IPS-18a (cell line): Measurements from ENCODE around the gene OR12D2.
"Not testable (repeated sequence)": the region's sequence is repeated elsewhere in the genome, so short reads cannot be mapped to it uniquely, and the experiment has no call there.

ENCODE experiments used
- H3K27ac ChIP-seq: one replicate; pipeline ENCODE4 v1.5.1; 2013; ENCODE audit warnings: low read length
- H3K27me3 ChIP-seq: one replicate; pipeline ENCODE4 v1.6.1; 2013; ENCODE audit warnings: mild to moderate bottlenecking, low read length; ENCODE audit not compliant: control insufficient read depth, insufficient read depth
- H3K36me3 ChIP-seq: one replicate; pipeline ENCODE4 v1.6.1; 2013; ENCODE audit warnings: low read depth, low read length; ENCODE audit not compliant: control insufficient read depth
- H3K4me1 ChIP-seq: one replicate; pipeline ENCODE4 v1.6.1; 2013; ENCODE audit warnings: low read depth, low read length; ENCODE audit not compliant: control insufficient read depth
- H3K4me3 ChIP-seq: one replicate; pipeline ENCODE4 v1.5.1; 2013; ENCODE audit warnings: low read length
- H3K9ac ChIP-seq: one replicate; pipeline ENCODE4 v1.6.1; 2013; ENCODE audit warnings: mild to moderate bottlenecking, low read length, moderate library complexity
- H3K9me3 ChIP-seq: one replicate; pipeline ENCODE4 v1.6.1; 2013; ENCODE audit warnings: low read depth, low read length; ENCODE audit not compliant: control insufficient read depth

The OR12D2 gene, protein sequence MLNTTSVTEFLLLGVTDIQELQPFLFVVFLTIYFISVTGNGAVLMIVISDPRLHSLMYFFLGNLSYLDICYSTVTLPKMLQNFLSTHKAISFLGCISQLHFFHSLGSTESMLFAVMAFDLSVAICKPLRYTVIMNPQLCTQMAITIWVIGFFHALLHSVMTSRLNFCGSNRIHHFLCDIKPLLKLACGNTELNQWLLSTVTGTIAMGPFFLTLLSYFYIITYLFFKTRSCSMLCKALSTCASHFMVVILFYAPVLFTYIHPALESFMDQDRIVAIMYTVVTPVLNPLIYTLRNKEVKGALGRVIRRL

DNA sequence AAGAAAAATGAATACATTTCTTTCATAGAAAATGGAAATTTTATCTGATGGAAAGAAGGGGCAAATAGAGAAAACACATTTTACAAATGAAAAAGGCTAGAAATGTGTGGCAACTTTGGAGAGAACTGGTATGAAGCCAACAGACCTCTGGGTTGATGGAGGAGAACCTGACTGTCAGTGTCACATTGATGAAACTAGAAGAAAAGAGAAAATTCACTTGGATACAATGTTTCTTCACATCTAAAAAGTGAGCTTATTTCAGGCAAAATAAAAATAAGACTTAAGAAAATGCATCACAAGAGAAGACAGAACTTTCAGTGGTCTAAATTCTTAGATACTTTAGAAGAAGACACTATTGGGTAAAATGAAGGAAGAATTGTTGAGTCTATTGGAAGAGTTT lies at the start of gene OR12D2:
TSS of gene OR12D2 (plus strand) at position 301 of the 400 bp plus-strand sequence. CDS start 1,069 bp downstream, outside the sequence.
- no peaks in the 10 kb centered on the region for H3K36me3 ChIP-seq
- no peak within 1 kb of the TSS for H3K4me3 ChIP-seq
- H3K9ac ChIP-seq = no peak within 1 kb of the TSS
- H3K9me3 ChIP-seq = no peaks in the 10 kb centered on the region
- H3K27ac ChIP-seq = no peak within 1 kb of the TSS
- peaks cover 7% of the 10 kb centered on the region for H3K4me1 ChIP-seq
- no peaks in the 10 kb centered on the region for H3K27me3 ChIP-seq

DNA sequence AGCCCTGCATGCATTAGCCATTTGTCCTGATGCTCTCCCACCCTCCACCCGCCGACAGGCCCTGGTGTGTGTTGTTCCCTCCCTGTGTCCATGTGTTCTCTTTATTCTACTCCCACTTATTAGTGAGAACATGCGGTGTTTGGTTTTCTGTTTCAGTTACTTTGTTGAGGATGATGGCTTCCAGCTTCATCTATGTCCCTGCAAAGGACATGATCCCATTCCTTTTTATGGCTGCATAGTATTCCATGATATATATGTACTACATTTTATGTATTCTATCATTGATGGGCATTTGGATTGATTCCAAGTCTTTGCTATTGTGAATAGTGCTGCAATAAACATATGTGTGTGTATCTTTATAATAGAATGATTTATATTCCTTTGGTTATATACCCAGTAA lies 46.1 kb upstream of the OR12D2 start:
- not testable (repeated sequence) for H3K36me3 ChIP-seq, H3K4me1 ChIP-seq, H3K27ac ChIP-seq, H3K27me3 ChIP-seq, H3K9me3 ChIP-seq, H3K4me3 ChIP-seq, H3K9ac ChIP-seq

DNA sequence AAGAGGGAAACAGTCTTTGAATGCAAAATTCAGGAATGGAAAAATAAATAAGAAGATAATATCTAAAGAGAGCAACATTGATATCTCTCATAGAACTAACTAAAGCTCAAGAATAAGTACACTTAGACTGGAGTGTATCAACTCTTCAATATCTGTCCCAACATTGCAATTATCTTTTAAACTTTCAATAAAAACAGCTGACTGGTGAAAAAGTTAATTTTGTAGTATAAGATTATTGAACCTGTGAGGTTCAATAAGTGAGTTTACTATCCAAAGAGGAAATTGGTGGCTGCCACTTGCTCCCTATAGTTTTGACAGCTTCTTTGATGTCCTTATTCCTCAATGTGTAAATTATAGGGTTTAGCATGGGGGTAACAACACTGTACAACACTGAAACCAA lies 40.5 kb upstream of the OR12D2 start:
- no peaks in the 10 kb centered on the region for H3K9me3 ChIP-seq
- H3K9ac ChIP-seq = no peak overlapping the region
- no peak overlapping the region for H3K27ac ChIP-seq
- no peaks in the 10 kb centered on the region for H3K27me3 ChIP-seq
- no peak overlapping the region for H3K4me3 ChIP-seq
- no peaks in the 10 kb centered on the region for H3K36me3 ChIP-seq
- H3K4me1 ChIP-seq = no peaks in the 10 kb centered on the region

DNA sequence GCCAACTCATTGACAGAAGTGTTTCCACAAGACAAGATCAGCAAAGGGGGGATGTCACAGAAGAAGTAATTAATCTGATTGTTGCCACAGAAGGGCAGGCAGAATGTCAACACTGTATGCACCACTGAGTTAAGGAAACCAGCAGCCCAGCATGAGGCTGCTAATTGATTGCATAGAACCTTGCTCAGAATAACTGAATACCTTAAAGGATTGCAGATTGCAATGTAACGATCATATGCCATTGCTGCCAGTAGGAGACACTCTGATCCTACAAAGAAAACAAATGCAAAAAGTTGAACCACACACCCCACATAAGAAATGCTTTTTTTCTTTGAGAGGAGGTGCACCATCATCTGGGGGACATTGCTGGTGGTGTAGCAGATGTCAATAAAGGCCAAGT lies 39.8 kb upstream of the OR12D2 start:
- no peaks in the 10 kb centered on the region for H3K9me3 ChIP-seq
- no peak overlapping the region for H3K4me3 ChIP-seq
- H3K36me3 ChIP-seq = no peaks in the 10 kb centered on the region
- H3K27ac ChIP-seq = no peak overlapping the region
- no peaks in the 10 kb centered on the region for H3K4me1 ChIP-seq
- no peaks in the 10 kb centered on the region for H3K27me3 ChIP-seq
- no peak overlapping the region for H3K9ac ChIP-seq

DNA sequence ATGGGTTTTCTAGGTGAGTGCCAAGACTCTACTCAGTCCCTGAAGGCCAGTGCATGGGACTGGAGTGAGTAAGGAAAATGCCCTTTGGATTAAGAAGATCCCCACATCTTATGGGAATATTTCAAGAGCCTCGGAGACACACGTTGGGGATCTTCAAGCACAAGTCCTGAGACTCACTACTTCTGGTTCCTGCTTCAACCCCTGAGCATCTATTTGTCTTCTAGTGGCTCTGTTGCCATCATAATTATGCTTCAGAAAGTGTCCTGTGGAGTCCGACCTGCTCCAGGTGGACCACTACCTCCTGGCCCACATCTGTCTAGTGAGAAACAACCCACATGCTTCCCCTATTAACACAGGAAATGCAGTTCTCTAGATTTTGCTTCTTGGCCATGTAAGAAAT lies 26.7 kb upstream of the OR12D2 start, which contains the start of gene OR5V1:
TSS of gene OR5V1 (minus strand) at position 101 of the 400 bp plus-strand sequence. CDS start 12,670 bp downstream, outside the sequence.
- Histone ChIP-seq H3K9me3 (no peaks in the 10 kb centered on the region), H3K9ac (no peak within 1 kb of the TSS), H3K27me3 (no peaks in the 10 kb centered on the region), H3K4me1 (no peaks in the 10 kb centered on the region), H3K27ac (no peak within 1 kb of the TSS), H3K36me3 (no peaks in the 10 kb centered on the region), H3K4me3 (no peak within 1 kb of the TSS)

DNA sequence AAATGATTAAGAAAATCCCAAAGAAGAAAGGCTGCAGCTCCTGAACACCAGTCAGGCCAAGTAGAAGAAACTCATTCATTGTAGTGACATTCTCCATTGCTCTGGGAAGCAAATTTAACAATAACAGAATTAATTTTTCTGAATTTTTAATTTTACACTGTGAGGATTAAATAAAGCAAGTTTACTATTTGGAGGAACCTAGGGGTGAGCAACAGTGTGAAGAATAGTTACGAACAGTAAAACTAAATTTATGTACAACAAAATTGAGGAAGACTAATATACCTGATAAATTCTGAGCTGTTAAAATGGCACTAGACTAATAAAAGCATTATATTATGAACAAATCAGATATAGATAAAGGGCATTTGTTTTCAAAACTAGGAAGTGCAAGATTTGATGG lies 20.2 kb upstream of the OR12D2 start, which contains the start of gene OR12D3:
TSS of gene OR12D3 (minus strand) at position 101 of the 400 bp plus-strand sequence. CDS start at position 97, 4 bp downstream.
- Histone ChIP-seq H3K4me1 (no peaks in the 10 kb centered on the region), H3K9me3 (no peaks in the 10 kb centered on the region), H3K9ac (no peak within 1 kb of the TSS), H3K4me3 (no peak within 1 kb of the TSS), H3K27me3 (no peaks in the 10 kb centered on the region), H3K36me3 (no peaks in the 10 kb centered on the region), H3K27ac (no peak within 1 kb of the TSS)

DNA sequence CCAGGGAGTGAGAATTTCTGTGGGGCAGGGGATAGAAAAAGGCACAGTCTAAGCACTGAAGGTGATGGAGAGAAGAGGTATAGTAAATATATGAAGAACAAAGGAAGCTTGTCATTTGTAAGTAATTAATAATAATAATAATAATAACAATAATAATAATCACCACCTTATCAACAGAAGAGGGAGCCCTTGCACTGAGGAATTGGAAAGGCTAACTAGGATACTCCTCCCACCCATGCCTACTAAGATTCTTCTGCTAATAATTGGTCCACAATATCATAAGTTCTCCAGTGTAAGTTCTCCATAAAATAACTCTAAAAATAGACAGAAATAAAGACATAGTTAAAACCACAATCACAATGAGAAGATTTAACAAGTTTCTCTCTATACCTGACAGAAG lies 19.4 kb upstream of the OR12D2 start:
- Histone ChIP-seq H3K9ac (no peak overlapping the region), H3K4me3 (no peak overlapping the region)

DNA sequence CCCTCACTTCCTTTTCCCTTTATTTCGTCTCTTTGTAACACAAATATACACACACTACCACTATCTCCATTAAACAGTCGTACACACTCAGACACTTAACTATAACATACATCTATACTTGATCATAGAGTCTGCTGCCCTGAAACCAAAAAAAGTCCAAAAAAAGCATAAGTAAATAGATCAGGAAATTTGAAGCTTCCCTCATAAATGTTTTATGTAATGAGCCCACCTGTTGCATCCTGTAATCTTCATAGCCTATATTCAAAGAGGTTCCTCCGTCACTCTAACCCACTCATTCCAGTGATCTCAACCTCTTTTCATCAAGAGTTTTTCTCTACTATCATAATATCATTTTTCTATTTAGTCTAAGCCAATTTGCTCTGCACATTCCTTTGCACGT lies 6.9 kb upstream of the OR12D2 start:
- no peaks in the 10 kb centered on the region for H3K9me3 ChIP-seq
- no peak overlapping the region for H3K9ac ChIP-seq
- no peaks in the 10 kb centered on the region for H3K36me3 ChIP-seq
- no peak overlapping the region for H3K27ac ChIP-seq
- no peak overlapping the region for H3K4me3 ChIP-seq
- H3K27me3 ChIP-seq = no peaks in the 10 kb centered on the region
- no peaks in the 10 kb centered on the region for H3K4me1 ChIP-seq

More for the DNA sequence above, 19.4 kb upstream of the OR12D2 start:
- Histone ChIP-seq H3K9me3 (no peaks in the 10 kb centered on the region), H3K27me3 (no peaks in the 10 kb centered on the region), H3K27ac (no peak overlapping the region), H3K4me1 (no peaks in the 10 kb centered on the region), H3K36me3 (no peaks in the 10 kb centered on the region)

DNA sequence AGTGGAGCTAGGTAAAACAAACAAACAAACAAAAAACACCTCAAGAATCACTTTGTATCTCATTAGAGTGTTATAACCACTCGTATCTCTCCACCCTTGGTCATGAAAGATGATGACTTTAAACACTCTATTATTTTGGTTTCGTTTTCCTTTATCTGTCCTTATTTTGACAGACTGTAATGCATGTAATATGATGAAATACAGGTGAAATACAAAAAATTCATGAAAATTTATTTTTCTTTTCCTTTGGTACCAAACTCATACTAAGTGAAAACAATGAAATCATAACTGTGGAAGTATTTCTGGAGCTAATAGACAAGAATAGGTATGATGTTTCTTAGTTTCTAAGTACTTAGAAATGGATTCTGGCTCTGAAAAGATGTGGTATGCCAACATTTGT lies 4.1 kb downstream of the OR12D2 start:
- Histone ChIP-seq H3K4me1 (peaks cover 7% of the 10 kb centered on the region), H3K27ac (no peak overlapping the region), H3K9me3 (no peaks in the 10 kb centered on the region), H3K27me3 (no peaks in the 10 kb centered on the region), H3K4me3 (no peak overlapping the region), H3K36me3 (no peaks in the 10 kb centered on the region), H3K9ac (no peak overlapping the region)

DNA sequence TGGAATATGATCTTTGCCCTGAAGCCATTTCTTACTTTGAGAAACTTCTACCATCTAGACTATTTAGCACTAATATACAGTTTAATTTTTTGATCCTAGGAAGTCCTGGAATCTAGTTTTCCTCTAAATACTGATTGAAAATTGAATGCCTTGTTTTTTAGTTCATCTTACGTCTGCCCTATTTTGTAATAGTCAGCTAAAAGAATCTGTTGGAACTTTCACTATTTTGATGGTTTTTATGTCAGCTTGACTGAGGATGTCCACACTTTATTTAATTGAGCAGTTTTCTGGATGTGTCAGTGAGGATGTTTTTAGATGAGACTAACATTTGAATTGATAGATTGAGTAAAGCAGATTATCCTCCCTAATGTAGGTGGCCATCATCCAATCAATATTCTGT lies 8.4 kb downstream of the OR12D2 start:
- Histone ChIP-seq H3K36me3 (no peaks in the 10 kb centered on the region), H3K4me1 (no peaks in the 10 kb centered on the region), H3K27ac (no peak overlapping the region), H3K9me3 (no peaks in the 10 kb centered on the region), H3K4me3 (no peak overlapping the region), H3K9ac (no peak overlapping the region), H3K27me3 (no peaks in the 10 kb centered on the region)

DNA sequence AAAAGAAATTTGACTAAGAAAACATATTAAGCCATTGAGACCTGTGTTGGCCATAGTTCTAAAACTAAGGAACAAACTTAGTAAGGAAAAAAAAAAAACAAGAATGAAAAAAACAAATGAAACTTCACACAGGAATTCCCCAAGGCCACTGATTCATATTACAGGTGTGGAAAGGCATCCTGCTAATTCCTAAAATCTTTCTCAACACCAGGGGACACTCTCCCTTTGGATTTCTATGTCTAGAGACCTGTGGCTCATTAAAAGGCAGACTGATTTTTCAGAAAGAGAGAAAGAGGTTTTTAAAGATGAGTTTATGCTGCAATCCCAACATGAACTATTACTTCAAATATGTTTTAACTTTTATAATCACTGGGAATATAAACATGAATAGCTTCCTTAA lies 19.2 kb downstream of the OR12D2 start, which contains the start of gene OR12D1:
TSS of gene OR12D1 (plus strand) at position 341 of the 400 bp plus-strand sequence.
- no peak within 1 kb of the TSS for H3K9ac ChIP-seq
- no peaks in the 10 kb centered on the region for H3K27me3 ChIP-seq
- H3K4me1 ChIP-seq = no peaks in the 10 kb centered on the region
- no peaks in the 10 kb centered on the region for H3K36me3 ChIP-seq
- H3K4me3 ChIP-seq = no peak within 1 kb of the TSS
- no peak within 1 kb of the TSS for H3K27ac ChIP-seq
- no peaks in the 10 kb centered on the region for H3K9me3 ChIP-seq

DNA sequence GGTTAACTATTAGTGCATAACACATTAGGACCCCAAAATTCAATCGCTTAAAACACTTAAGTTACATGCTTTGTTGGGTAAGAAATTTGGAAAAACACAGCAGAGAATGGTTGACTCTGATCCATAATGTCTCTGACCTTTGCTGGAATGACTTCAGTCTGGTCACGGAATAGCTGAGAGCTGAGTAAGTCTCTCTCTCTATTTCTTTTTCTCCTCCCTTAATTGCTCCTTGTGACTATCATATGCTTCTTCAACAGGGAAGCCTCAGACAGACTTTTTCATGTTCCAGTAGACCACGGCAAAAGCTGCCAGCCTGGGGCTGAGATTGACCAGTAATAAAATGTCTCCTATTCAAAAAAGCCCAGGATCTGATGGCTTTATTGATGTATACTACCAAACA lies 24.1 kb downstream of the OR12D2 start:
- no peaks in the 10 kb centered on the region for H3K27me3 ChIP-seq
- H3K4me1 ChIP-seq = peaks cover 5% of the 10 kb centered on the region
- H3K9me3 ChIP-seq = no peaks in the 10 kb centered on the region
- no peaks in the 10 kb centered on the region for H3K36me3 ChIP-seq
- H3K4me3 ChIP-seq = no peak overlapping the region
- no peak overlapping the region for H3K27ac ChIP-seq
- H3K9ac ChIP-seq = no peak overlapping the region
